Gastroesophageal sphincter (tissue), 3 donors: ENCODE data around the gene NR2F6.

Experiments used
- EP300 ChIP-seq: sonication (generic); formaldehyde crosslinking; IDR thresholded peaks from one replicate; pipeline ENCODE4 v1.6.1; 2017; ENCODE audit warnings: antibody characterized with exemption, mild to moderate bottlenecking
- POLR2A ChIP-seq, 2 donors: fragments of 450-650 bp; IDR thresholded peaks; one replicate each; pipeline ENCODE4 v1.6.1; 2017; ENCODE audit warnings: antibody characterized with exemption in 2 of 2, mild to moderate bottlenecking in 2 of 2, moderate library complexity in 1 of 2
- POLR2AphosphoS5 ChIP-seq: sonication (generic); formaldehyde crosslinking; IDR thresholded peaks from one replicate; pipeline ENCODE4 v1.6.1; 2017; ENCODE audit warnings: antibody characterized with exemption
- TF ChIP-seq, protein P1 (sequence below), 4 experiments: fragments of 200-600 bp in 2 of 4; fragments of 450-650 bp in 2 of 4; sonication (generic) in 1 of 4; IDR thresholded peaks; one replicate each; pipeline ENCODE4 v1.5.1; 2017 to 2019; ENCODE audit warnings: antibody characterized with exemption in 4 of 4, mild to moderate bottlenecking in 2 of 4, moderate library complexity in 2 of 4

DNA sequence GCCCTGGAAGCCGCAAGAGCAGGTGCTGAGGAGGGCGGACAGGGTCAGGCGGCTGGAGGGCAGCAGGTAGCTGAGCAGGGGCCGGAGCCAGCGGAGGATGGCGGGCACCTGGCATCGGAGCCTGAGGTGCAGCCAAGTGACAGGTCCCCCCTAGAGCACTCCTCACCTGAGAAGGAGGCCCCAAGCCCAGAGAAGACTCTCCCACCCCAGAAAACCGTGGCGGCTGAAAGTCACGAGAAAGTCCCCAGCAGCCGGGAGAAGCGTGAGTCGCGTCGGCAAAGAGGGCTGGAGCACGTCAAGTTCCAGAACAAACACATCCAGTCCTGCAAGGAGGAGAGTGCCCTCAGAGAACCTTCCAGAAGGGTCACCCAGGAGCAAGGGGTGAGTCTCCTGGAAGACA, 51.1 kb downstream of the NR2F6 start:
- TF ChIP-seq, protein P1, sequence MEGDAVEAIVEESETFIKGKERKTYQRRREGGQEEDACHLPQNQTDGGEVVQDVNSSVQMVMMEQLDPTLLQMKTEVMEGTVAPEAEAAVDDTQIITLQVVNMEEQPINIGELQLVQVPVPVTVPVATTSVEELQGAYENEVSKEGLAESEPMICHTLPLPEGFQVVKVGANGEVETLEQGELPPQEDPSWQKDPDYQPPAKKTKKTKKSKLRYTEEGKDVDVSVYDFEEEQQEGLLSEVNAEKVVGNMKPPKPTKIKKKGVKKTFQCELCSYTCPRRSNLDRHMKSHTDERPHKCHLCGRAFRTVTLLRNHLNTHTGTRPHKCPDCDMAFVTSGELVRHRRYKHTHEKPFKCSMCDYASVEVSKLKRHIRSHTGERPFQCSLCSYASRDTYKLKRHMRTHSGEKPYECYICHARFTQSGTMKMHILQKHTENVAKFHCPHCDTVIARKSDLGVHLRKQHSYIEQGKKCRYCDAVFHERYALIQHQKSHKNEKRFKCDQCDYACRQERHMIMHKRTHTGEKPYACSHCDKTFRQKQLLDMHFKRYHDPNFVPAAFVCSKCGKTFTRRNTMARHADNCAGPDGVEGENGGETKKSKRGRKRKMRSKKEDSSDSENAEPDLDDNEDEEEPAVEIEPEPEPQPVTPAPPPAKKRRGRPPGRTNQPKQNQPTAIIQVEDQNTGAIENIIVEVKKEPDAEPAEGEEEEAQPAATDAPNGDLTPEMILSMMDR (IDR thresholded peaks at IDR 0.05), result no peak
- TF ChIP-seq POLR2A (IDR thresholded peaks at IDR 0.05) (no peak), EP300 (no peak), POLR2AphosphoS5 (no peak)
